HL-60/S4 treated with retinoic acid at 250 ng/mL for 4 days and 3 days (cell line): ENCODE data around the gene DNAH11.
"Not testable (repeated sequence)": the region's sequence is repeated elsewhere in the genome, so short reads cannot be mapped to it uniquely, and the experiment has no call there.

ENCODE experiments used
- in situ Hi-C: fragments of 300-500 bp; cut with MboI; formaldehyde crosslinking; loops from 2 replicates; pipeline ENCODE4 v1.7.0; 2022; ENCODE audit warnings: low sequenced_read_pairs

The DNAH11 gene

DNA sequence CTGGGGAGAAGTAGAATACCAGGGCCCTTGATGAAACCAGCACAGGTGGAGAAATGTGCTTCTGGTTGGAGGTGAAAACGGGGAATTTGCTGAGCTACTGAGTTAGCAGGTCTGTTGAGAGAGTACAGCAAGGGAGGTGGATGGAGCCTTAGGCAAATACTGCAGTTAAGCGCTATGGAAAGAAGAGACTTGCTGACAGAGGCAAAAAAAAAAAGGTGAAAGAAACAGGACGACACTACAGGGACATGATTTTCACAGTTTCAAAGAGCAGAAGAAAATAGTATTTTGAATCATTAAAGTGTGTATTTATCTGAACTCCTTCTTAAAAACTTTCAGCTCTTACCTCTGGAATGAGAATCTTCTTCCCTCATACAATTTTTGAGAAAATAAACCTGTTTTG, 159.5 kb downstream of the DNAH11 start:
- in situ Hi-C loops: no loop called here

DNA sequence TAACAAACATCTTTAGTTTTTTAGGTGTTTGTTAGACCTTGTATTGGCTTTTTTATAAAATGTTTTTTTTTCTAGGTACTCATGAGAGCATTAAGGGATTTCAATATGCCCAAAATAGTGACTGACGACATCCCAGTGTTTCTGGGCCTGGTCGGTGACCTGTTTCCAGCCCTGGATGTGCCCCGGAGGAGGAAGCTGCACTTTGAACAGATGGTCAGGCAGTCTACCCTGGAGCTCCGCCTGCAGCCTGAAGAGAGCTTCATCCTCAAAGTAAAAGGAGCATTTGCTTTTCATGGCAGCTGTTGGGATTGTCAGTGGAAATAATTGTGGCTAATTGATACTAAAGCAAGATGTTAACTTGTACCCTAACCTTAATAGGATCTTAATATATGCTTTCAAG, 161.5 kb downstream of the DNAH11 start:
- in situ Hi-C loops: no loop called here

DNA sequence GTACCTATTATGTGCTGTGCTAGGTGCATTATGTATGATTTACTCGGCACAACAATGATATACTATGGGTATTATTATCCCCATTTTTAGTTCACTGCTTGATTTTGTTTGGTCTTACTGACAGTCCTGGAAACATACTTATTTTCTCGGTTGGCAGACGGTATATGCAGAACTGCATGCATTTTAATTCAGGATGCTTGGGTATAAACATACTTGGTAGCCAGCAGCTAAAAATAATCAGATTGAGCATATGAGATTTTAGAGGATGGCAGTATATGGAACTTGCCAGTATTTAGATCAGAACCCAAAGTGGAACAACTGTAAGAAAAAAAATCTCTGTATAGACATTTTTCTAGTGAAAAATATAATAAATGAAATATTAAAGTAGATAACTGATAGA, 163.3 kb downstream of the DNAH11 start:
- in situ Hi-C loops: no loop called here

DNA sequence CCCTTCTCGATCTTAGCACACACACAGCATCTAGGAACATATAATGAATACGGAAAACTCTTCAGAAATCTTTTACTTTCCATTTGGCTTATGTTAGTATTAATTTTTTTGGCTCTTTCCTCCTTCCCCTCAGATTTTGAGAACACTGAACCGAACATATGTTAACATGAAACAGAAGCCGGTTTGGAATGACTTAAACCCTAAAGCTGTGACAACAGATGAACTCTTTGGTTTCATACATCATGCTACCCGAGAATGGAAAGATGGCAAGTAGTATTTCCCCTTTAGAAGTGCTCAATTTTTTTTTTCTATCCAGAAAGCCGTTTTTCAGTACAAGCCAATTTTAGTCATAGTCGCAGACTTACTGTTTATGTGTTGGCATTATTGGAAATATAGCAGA, 164.7 kb downstream of the DNAH11 start:
- in situ Hi-C loops: no loop called here

DNA sequence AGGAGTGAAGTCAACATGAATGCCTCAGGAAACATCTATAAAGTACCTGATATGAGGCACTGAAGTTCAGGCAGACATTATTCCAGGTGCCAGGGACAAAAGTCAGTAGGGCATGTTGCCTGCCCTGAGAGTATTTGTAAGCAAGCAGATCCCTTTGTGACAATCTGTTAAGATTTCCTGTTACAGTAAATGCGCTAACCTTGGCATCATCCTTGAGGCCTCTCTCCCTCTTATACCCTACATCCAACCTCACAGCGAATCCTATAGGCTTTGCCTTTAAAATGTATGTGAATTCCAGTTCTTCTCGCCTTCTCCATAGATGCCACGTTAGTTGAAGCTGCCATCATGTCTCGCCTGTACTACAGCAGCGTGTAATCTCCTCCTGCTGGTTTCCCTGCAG, 165.3 kb downstream of the DNAH11 start:
- in situ Hi-C loops: no loop called here

DNA sequence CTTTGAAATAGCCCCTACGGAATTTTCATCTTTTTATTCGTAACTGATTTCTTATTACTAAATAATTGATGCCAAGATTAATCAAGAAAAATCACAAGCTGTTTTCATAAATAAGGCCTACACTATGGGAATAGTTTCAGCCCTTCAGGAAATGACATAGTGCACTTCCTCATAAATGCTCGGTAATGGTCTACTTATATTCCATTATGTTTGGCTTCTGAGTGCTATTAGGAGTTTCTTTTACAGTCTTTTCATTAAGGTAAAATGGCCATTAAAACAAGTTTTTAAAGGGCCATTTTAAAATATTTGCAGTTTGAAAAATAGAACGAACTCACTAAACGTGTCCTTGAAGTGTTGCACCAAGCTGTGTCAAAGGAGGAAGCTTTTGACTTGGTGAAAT, 174.5 kb downstream of the DNAH11 start:
- in situ Hi-C loops: no loop called here

DNA sequence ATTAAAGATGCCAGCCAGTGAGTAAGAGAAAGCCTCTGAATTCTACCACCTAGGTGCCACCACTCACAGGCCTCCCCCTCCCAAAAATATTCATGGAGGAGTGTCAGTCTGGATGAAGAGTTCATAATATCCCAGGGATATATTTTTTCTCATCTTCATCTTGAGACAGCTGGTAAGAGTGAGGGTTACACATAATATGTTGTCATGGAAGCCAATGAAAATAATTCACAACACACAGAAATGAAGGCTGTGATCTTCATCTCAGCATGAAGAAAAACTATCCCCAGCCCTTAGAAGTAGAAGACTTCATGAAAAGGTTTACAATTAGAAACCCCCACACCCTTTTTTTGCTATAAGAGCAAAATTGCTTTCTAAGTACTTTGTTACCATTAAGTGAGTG, 175.6 kb downstream of the DNAH11 start:
- in situ Hi-C loops: no loop called here

DNA sequence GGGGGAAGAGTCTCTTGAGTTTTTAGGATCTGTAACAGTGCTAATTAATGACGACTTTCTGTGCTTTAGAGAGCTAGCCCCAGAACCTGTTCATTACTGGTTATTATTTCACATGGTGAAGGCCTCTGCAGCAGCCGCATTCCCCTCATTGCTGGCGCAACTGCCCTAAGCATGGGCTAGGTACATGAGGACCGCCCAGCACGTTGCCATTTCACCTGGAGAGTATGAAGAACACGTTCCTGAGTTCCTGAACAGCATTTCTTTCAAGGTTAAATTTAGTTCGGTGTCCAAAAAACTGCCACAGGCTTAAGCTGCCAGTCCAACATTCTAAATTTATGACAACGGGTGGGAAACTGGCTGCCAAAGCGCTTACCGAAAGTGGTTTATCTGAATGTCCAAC, 177.0 kb downstream of the DNAH11 start:
- in situ Hi-C loops: no loop called here

DNA sequence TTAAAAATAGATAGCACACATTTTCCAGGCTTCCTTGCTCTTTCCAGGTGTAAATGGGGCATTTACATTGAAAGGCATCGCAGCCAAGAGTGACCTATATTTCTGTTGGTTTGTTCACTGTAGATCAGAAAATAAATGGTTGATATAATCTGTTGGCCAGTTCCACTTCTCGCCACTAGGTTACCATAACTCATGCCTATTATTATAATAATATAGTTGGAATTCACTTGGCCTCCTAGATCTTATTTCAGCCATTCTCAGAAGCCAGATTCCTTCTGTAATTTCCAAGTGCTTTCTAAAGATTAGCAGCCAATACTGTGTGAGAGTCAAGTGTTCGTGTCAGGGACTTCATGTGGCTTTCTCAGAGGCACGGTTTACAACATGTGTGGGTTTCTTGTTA, 179.5 kb downstream of the DNAH11 start:
- in situ Hi-C loops: no loop called here

DNA sequence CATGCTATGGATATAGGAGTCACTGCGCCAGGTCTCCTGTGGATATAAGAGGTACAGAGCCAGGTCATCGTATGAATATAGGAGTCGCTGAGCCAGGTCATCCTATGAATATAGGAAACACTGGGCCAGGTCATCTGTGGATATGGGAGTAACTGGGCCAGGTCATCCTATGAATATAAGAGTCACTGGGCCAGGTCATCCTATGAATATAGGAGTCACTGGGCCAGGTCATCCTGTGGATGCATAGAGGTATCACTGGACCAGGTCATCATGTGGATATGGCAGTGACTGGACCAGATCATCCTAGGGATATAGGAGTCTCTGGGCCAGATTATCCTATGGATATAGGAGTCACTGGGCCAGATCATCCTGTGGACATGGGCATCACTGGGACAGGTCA, 181.7 kb downstream of the DNAH11 start:
- in situ Hi-C loops: no loop called here

DNA sequence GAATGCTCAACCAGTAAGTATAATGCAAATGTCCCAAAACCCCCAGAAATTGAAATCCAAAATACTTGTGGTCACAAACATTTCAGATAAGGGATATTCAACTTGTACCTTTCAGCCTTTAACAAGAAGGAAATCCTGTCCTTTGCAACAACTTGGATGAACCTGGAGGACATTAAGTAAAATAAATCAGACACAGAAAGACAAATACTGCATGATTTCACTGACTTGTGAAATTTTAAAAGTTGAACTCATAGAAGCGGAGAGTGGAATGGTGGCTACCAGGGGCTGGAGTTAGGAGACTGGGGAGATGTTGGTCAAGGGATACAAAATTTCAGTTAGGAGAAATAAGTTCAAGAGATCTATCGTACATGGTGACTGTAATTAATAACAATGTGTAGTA, 187.6 kb downstream of the DNAH11 start:
- in situ Hi-C loops: no loop called here

DNA sequence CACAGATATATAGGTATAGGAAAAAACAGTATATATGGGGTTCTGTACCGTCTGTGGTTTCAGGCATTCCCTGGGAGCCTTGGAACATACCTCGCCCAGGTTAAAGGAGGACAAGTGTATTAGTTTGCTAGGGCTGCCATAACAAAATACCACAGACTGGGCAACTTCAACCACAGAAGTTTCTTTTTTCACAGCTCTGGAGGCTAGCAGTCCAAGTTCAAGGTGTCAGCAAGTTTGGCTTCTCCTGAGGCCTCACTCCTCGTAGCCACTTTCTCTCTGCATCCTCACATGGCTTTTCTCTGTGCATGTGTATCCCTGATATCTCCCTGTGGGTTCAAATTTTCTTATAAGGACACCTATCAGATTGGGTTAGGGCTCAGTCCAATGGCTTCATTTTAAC, 189.1 kb downstream of the DNAH11 start:
- in situ Hi-C loops: no loop called here

DNA sequence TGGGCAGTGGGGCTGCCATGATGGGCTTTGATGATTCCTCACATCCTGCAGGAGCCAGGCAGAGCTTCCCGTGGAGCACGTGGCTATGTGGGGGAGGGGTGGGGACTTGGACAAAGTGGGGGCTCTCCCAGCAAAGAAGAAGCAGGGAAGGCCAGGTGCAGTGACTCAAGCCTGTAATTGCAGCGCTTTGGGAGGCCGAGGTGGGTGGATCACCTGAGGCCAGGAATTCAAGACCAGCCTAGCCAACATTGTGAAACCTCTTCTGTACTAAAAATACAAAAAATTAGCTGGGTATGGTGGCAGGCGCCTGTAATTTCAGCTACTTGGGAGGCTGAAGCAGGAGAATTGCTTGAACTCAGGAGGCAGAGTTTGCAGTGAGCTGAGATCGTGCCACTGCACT, 190.1 kb downstream of the DNAH11 start:
- in situ Hi-C loops: not testable (repeated sequence)

DNA sequence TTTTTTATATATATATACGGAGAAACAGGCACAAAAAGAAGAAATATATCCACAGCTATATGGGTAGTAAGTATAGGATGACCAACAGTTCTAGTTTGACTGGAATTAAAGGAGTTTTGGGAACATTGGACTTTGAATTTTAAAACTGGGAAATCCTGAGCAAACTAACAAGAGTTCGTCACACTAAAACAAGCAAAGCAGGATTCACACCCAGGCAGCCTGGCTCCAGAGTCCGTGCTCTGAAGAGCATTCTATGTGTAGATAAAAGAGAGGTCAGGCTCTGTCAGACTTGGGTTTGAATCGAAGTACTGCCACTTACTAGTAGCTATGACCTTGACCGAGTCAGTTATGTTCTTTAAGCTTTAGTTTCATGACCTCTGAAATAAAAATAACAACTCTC, 191.0 kb downstream of the DNAH11 start:
- in situ Hi-C loops: no loop called here

DNA sequence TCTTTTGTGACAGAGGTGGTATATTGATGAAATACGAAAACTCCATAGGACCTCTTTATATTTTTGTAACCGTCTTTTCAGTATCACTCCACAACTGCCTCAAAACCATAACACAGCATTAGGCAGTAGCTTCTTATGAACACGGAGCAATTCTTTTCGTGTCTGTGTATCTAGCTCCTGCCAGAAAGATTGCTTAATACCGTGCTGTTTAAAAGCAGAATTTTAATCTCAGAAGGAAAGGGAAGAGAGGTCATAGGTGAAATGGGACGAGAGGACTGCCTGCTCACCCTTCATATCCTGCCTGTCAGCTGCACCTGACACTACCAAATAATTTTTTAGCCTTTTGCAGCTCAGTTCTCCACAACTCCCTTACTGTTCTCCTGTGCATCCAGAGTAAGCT, 200.7 kb downstream of the DNAH11 start:
- in situ Hi-C loops: no loop called here

DNA sequence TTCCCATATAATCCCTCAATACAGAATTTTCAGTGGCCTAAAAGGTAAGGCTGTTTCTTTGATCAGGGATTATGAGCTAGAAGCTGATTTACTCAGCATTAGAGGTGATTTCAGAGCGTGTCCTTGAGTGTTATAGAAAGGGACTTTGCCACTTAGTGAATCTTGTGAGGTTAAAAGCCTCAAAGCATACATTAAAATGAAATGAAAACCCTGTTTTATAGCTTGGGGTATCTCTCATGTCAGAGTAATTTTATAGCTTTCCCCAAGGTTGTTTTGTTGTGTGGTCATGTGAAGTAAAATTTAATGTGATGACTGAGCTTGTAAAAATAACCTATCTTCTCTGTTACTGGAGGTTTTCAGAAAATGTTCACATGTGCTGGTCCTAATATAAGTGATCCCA, 204.1 kb downstream of the DNAH11 start:
- in situ Hi-C loops: no loop called here

DNA sequence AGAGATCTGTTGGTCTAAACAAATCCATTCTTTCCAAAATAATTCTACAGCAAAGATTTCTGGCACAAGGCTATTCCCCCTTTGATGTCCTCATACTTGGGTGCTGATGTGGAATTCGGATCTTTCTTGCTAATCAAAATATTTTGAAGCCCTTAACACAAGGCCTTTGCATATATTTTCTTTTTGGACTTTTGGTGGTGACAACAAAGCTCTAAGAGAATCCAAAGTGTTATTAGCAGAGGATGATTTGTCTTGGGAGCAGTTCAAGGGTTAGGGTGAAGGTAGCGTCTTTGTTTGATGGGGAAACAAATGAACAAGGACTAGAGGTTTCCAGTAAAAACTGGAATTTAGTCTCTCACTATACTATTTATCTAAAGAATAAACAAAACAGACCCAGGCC, 205.0 kb downstream of the DNAH11 start:
- in situ Hi-C loops: no loop called here

DNA sequence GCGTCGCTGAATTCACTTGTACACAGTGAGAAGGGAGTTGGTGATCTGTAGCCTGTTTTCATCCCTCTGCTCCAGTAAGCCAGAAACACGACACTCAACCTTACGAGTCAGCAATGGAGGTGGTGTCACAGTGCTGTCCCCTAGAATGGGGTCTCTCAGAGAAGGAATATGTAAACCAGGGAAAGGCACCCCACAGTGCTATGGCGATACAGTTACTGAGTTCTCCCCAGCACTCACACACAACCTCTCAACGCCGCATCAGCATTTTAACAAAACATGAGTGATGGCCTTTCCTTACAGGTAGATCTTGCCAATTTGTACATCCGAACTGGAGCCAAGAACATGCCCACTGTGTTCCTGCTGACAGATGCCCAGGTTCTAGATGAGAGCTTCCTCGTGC, 206.5 kb downstream of the DNAH11 start:
- in situ Hi-C loops: no loop called here

DNA sequence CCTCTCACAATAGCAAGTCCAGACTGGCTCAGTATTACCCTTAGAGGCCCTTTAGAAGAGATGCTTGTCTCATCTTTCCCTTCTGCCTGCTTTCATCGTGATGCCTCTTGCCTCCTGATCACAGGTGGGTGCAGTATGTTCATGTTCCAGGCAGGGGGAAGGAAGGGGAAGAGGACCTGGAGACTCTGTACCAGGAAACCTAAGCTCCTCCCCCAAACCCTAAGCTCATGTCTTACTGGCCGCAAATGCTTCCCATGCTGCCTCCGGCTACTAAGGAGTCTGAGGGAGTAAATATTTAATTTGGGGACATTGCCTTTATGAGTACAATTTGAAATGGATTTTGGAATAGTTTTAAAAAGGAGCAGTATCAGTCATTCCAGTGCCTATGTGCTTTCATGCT, 210.2 kb downstream of the DNAH11 start:
- in situ Hi-C loops: no loop called here

DNA sequence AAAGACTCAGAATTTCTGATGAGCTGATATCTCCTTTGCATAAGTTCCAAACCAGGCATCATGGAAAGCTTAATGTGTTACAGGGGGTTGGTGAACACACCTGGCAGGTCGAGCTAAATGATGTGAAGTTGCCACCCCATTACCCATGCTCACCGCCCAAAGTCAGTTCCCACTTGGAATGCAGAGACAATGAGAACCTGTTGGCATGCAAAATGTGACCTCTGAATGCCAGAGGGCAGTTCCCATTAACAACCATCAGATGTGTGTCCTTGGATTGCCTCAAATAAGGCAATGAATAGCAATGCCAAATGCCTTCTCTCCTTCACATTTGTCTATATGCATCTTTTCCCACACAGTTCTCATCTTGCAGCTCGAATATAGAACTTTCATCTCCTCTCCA, 212.1 kb downstream of the DNAH11 start:
- in situ Hi-C loops: no loop called here

DNA sequence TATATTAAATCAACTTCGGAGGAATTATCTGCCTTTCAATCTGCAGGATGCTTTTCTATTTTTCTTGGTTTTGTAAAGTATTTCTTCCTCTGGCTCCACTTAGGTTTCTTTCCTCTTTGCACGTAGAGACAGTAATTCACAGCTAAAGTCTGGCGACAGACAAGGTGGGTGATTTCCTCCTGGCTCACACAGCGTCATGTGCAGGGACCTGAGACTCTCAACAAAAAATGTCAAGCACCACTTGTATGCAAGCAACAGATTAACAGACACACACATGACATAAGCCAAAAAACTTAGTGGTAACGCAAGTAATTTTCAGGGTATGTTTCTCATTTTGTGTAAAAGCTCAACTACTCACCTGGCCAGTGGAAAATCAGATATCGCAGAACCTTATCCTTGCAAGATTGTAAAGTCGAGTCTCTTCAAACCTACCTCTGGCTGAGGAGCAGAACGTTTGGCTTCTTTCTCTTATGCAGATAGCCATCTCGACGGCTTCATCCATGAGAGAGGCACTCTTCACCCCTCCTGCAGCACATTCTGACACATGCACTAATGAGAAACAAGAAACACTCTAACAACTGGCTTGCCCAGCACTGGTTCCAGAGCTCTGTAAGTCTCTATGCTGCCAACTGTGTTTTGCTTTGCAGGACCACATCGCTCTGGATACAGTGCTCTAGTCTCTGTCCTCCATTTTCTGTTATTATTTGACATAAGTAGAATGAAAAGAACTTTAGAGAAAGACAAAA, 214.9 kb downstream of the DNAH11 start:
- in situ Hi-C loops: no loop called here

DNA sequence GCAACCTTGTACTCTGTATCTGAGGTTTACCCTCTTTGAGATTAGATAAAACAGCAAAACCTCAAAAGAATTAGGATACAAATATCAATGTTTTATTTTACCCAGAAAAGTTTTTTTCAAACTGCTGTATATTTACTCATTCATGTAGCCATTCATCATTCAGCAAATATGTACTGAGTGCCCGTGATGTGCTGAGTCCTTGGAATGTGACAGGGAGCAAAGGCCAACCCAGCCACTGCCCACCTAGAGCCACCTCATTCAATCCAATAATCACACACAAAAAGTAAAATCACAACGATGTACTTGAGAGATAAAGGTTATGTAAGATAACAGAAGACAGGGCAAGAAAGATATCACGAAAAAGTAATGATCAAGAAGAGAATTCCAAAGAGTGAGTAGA, 215.4 kb downstream of the DNAH11 start:
- in situ Hi-C loops: no loop called here

DNA sequence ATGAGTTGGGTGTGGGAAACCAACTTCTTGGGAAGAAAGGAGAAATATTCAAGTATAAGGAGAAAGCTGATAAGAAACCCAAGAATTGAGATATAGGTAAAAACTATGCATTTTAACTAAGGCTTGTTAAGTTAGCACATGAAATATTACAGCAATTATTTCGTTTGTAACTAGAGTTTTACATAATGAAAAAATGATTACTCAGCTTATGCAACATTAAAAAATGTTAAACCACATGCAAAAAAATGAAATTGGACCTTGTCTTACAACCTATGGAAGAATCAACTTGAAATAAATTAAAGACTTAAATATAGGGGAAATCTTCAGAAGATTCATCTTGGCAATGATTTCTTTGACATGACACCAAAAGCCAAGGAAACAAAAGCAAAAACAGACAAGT, 219.6 kb downstream of the DNAH11 start:
- in situ Hi-C loops: no loop called here
